AG10803 (cell line): ENCODE data around the gene SPTY2D1.

Source experiments
- DNase-seq: peaks from one replicate; pipeline ENCODE4 v3.0.0; 2010; ENCODE audit warnings: low read depth
- H3K4me3 ChIP-seq: 2 replicates; pipeline ENCODE4 v1.5.1; 2011; ENCODE audit warnings: mild to moderate bottlenecking, low read length, control low read depth
- CTCF ChIP-seq: conservative IDR thresholded peaks from 2 replicates; pipeline ENCODE4 v1.5.1; 2011; ENCODE audit warnings: mild to moderate bottlenecking, low read length, control low read depth, inconsistent platforms

Gene SPTY2D1

GRCh38 chr11:18580113-18580766 is 53.9 kb downstream of the SPTY2D1 start:
- H3K4me3 ChIP-seq = no peak overlapping the region
- no peak for DNase-seq
- TF ChIP-seq CTCF = no peak

GRCh38 chr11:18578975-18579598 is 55.1 kb downstream of the SPTY2D1 start:
- no peak for TF ChIP-seq CTCF
- H3K4me3 ChIP-seq = no peak overlapping the region
- DNase-seq = no peak

GRCh38 chr11:18575361-18575760 is 58.8 kb downstream of the SPTY2D1 start:
- TF ChIP-seq CTCF = no peak
- DNase-seq = no peak
- H3K4me3 ChIP-seq = no peak overlapping the region

GRCh38 chr11:18567081-18567480 is 67.1 kb downstream of the SPTY2D1 start:
- peak; percentile 27 for DNase-seq
- no peak overlapping the region for H3K4me3 ChIP-seq
- no peak for TF ChIP-seq CTCF

- no peak for TF ChIP-seq CTCF
- no peak for DNase-seq
Observed at GRCh38 chr11:18566406-18566805, 67.7 kb downstream of the SPTY2D1 start.

GRCh38 chr11:18564149-18564548 is 70.0 kb downstream of the SPTY2D1 start:
- TF ChIP-seq CTCF = no peak
- DNase-seq = no peak
- no peak overlapping the region for H3K4me3 ChIP-seq

More at GRCh38 chr11:18566406-18566805, 67.7 kb downstream of the SPTY2D1 start:
- no peak overlapping the region for H3K4me3 ChIP-seq

GRCh38 chr11:18563090-18563730 is 70.9 kb downstream of the SPTY2D1 start:
- H3K4me3 ChIP-seq = no peak overlapping the region
- DNase-seq = no peak
- no peak for TF ChIP-seq CTCF
